GM21717 (cell line): ENCODE measurements around the gene EVI2B.
"Not testable (repeated sequence)": the region's sequence is repeated elsewhere in the genome, so short reads cannot be mapped to it uniquely, and the experiment has no call there.

Experiments used
- ATAC-seq: cut with Tn5 transposase; IDR thresholded peaks from one replicate; pipeline ENCODE4 v1.9.1; 2021; ENCODE audit warnings: mild to moderate bottlenecking, moderate library complexity; ENCODE audit not compliant: unreplicated experiment

The EVI2B gene

GRCh38 chr17:31272803-31273202 lies 41.1 kb downstream of the EVI2B start:
- ATAC-seq: no peak

DNA sequence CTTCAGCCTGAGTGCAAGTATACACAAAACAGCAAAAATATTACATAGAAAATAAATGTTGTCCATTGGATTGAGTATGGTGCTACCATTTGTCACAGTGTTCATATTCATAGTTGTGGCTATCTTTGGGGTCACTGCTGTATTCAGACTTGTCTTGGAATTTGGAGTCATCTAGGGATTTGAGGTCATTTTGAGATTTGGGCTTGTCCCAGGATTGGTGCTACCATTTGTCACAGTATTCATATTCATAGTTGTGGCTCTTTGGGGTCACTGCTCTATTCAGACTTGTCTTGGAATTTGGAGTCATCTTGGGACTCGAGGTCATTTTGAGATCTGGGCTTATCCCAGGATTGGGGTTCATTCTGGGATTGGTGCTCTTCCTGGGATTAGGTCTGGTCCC lies 41.6 kb downstream of the EVI2B start:
- no peak for ATAC-seq

- ATAC-seq: no peak
Observed at GRCh38 chr17:31269578-31269983, 44.3 kb downstream of the EVI2B start.

DNA sequence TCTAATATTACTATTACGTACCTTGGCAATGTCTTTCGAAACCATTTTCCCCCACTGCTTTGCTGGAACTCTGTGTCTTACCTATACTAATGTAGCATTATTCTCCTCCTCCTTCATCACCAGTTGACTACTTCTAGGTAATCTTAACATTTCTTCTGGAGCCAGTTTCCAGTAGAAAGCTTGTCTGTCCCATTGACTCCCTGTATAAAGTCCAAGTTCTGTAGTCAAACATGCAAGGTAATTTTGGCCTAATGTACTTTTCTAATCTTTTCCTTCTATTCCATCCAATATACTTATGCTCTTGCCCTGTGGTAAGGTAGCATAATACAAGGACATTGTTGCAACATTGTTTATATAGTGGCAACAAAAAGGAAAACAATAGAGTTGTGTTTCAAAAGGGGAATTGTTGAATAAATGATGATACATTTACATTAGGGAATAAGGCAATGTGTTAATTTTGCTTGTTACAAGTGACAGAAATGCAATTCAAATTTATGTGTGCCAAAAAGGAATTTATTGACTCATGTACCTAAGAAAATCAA lies 44.7 kb downstream of the EVI2B start:
- ATAC-seq: no peak

GRCh38 chr17:31266042-31266441 lies 47.8 kb downstream of the EVI2B start:
- ATAC-seq: no peak

GRCh38 chr17:31262923-31263322 lies 50.9 kb downstream of the EVI2B start:
- not testable (repeated sequence) for ATAC-seq

GRCh38 chr17:31261601-31262000 lies 52.3 kb downstream of the EVI2B start:
- no peak for ATAC-seq

DNA sequence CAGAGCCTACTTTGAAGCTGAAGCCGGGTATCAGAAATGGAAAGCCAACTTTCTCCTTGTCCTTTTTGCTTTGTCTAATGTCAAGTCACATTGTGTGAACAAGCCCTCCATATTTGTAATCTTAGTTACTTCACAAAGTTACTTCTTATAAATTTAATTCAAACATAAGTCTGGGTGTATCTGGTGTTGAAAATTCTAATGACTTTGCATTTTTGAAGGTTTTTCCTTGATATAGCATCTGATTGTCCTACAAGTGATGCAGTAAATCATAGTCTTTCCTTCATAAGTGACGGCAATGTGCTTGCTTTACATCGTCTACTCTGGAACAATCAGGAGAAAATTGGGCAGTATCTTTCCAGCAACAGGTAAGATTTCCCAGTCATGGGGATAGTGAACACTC lies 53.7 kb downstream of the EVI2B start:
- ATAC-seq: no peak

DNA sequence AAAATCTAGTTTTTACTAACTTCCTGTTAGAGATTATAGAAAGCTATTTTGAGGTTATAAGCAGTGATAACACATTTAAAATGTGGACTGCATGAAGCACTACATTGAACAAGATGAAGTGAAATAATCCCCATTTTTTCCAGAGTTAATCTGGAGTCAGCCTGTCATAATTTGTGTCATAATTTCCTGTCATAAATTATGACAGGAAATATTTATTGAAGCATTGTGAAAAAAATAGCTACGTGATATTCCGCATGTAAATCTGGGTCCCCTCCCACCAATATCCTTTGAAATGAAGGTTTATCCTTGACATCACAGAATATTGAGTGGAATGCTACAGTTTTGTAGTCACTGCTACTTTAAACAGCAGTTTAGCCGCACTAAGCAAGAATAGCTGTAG lies 56.9 kb downstream of the EVI2B start:
- no peak for ATAC-seq

GRCh38 chr17:31254654-31255053 lies 59.2 kb downstream of the EVI2B start:
- no peak for ATAC-seq
